Sigmoid colon (tissue), 7 donors: ENCODE measurements around the gene AKAP12. TPM values are rescaled to one million over a fixed set of nuclear protein-coding genes. Genes with fewer than 3 reads are reported as not detected.

Source experiments
- DNase-seq: peaks from one replicate; pipeline ENCODE4 v3.0.0-alpha.2; 2019
- H3K27ac ChIP-seq, 4 donors: fragments of 200-600 bp; sonication (generic); one replicate each; pipeline ENCODE4 v1.5.1; 2016 to 2019; ENCODE audit warnings: mild to moderate bottlenecking in 1 of 4
- H3K27me3 ChIP-seq, 3 donors: fragments of 200-600 bp; sonication (generic); one replicate each; pipeline ENCODE4 v1.5.1; 2019; ENCODE audit warnings: mild to moderate bottlenecking in 1 of 3
- H3K36me3 ChIP-seq, 4 donors: fragments of 200-600 bp; sonication (generic); one replicate each; pipeline ENCODE4 v1.5.1; 2016 to 2019
- H3K4me1 ChIP-seq, 4 donors: fragments of 200-600 bp; sonication (generic); one replicate each; pipeline ENCODE4 v1.5.1; 2017 to 2019
- H3K4me3 ChIP-seq, 4 donors: fragments of 200-600 bp; sonication (generic); one replicate each; pipeline ENCODE4 v1.5.1; 2017 to 2019; ENCODE audit warnings: mild to moderate bottlenecking in 2 of 4, moderate library complexity in 1 of 4
- H3K9me3 ChIP-seq, 4 donors: fragments of 200-600 bp in 3 of 4; sonication (generic) in 3 of 4; one replicate each; pipeline versions ENCODE4 v1.5.1 to v1.6.1; 2013 to 2019
- EP300 ChIP-seq, 4 donors: sonication (generic); formaldehyde crosslinking; IDR thresholded peaks; one replicate each; pipeline ENCODE4 v1.6.1; 2017; ENCODE audit warnings: antibody characterized with exemption in 4 of 4
- POLR2A ChIP-seq, 2 donors: fragments of 450-650 bp; IDR thresholded peaks; one replicate each; pipeline ENCODE4 v1.6.1; 2016; ENCODE audit warnings: antibody characterized with exemption in 2 of 2, mild to moderate bottlenecking in 2 of 2, moderate library complexity in 2 of 2
- POLR2AphosphoS5 ChIP-seq, 4 donors: sonication (generic); formaldehyde crosslinking; IDR thresholded peaks; one replicate each; pipeline ENCODE4 v1.6.1; 2017; ENCODE audit warnings: antibody characterized with exemption in 4 of 4
- WGBS, 2 donors: extraction: QIAGEN DNeasy Blood & Tissue Kit; methylation state at CpG; one replicate each; pipeline ENCODE4 v1.1.7; 2013; 5-methylcytosine and 5-hydroxymethylcytosine counted together
- intact Hi-C: fragments of 100-400 bp; cut with DNase I; formaldehyde crosslinking; loops from one replicate; pipeline ENCODE4 v1.15.1; 2023
- polyA plus RNA-seq, 3 donors: library from polyadenylated mRNA; stranded (reverse); fragments of 200-250 nt; gene quantifications; one replicate each; pipeline ENCODE4 v1.2.3, GENCODE V29; 2013
- total RNA-seq, 4 donors: library from RNA; depleted of rRNA; stranded (reverse); fragments of >200 nt; gene quantifications; one replicate each; pipeline ENCODE4 v1.1.0, GENCODE V29; 2016
- TF ChIP-seq, protein P1 (sequence below), 4 experiments: fragments of 450-650 bp in 3 of 4; fragments of 200-600 bp in 1 of 4; IDR thresholded peaks; one replicate each; pipeline ENCODE4 v1.5.1; 2016 to 2019; ENCODE audit warnings: antibody characterized with exemption in 4 of 4, mild to moderate bottlenecking in 3 of 4, moderate library complexity in 2 of 4
- donor health status: healthy with polysubstance abuse.
- donor health status: Bipolar disorder and iron deficiency.
- donor health status: healthy.

Gene AKAP12
- total and polyA plus RNA-seq, 7 donors: 1.2 to 244 (median 133) TPM

DNA sequence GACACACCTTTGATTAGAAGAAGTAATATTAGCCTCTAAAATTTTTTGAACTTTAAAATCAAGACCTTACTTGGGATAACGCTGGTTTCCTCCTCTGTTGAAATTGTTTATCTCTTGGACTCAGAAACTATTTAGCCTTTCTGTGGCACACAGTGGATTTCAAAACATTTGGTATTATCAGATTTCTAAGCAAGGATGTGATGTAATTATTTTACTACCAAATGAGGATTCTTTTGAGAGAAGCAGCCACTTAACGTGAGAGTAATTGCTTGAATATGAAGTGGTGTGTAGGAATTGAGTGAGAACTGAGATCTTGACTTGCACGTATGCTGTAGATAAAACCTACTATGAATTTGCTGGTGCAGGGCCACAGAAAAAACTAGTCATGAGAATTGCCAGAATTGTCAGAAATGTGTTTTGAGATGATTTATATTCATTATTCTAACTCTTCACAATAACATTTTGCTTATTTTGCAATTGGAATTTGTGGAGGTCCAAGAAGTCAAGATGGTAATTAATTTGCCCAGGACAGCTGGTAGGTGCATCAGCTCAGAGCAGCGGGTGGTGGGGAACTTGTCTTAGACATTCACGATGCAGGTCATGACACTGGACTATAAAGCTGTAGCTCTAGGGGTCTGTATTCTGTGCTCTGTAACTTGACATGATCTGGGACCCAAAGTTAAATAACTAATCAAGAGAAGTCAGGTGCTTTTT is 53.4 kb downstream of the AKAP12 start:
- intact Hi-C loops: loop anchor here (5.0 kb wide), 1 partner anchor 51 kb away; no protein-coding TSS in a partner anchor
- no peak for DNase-seq
- Histone ChIP-seq H3K4me1 (peaks cover 0 to 95% (median 83%) of the 10 kb centered on the region in 4 donors), H3K27me3 (no peaks in the 10 kb centered on the region), H3K27ac (peak overlapping the region; percentile 83 to 96 (median 88)), H3K4me3 (no peak overlapping the region), H3K9me3 (no peaks in the 10 kb centered on the region), H3K36me3 (no peaks in the 10 kb centered on the region)
- TF ChIP-seq EP300 (IDR thresholded peaks at IDR 0.05) (no peak), POLR2A (IDR thresholded peaks at IDR 0.05) (no peak), POLR2AphosphoS5 (IDR thresholded peaks at IDR 0.05) (peak in 1 of 4 donors; percentile 9)
- TF ChIP-seq, protein P1, sequence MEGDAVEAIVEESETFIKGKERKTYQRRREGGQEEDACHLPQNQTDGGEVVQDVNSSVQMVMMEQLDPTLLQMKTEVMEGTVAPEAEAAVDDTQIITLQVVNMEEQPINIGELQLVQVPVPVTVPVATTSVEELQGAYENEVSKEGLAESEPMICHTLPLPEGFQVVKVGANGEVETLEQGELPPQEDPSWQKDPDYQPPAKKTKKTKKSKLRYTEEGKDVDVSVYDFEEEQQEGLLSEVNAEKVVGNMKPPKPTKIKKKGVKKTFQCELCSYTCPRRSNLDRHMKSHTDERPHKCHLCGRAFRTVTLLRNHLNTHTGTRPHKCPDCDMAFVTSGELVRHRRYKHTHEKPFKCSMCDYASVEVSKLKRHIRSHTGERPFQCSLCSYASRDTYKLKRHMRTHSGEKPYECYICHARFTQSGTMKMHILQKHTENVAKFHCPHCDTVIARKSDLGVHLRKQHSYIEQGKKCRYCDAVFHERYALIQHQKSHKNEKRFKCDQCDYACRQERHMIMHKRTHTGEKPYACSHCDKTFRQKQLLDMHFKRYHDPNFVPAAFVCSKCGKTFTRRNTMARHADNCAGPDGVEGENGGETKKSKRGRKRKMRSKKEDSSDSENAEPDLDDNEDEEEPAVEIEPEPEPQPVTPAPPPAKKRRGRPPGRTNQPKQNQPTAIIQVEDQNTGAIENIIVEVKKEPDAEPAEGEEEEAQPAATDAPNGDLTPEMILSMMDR (IDR thresholded peaks at IDR 0.05): no peak
- 70 to 71% methylated on average over 5 of the region's 5 CpGs for WGBS, 2 donors

DNA sequence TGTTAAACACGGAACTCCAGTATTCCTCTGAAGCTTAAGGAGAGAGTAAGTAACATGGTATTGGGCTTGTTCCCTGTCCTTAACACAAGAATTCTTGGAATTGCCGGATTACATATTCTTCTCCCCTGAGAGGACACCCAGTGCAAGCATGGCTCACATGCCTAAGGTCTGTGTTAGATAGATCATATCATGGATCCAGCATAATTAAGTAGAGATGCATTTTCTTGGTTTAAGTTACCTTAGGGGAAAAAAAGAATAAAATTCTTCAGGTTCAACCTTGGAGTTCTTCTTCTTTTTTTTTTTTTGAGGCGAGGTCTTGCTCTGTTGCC is 53.9 kb downstream of the AKAP12 start:
- H3K4me3 ChIP-seq: no peak overlapping the region
- H3K27me3 ChIP-seq: no peaks in the 10 kb centered on the region
- no peaks in the 10 kb centered on the region for H3K9me3 ChIP-seq
- intact Hi-C loops: loop anchor here (5.0 kb wide), 1 partner anchor 51 kb away; no protein-coding TSS in a partner anchor
- H3K36me3 ChIP-seq: no peaks in the 10 kb centered on the region
- peak overlapping the region; percentile 83 to 96 (median 88) for H3K27ac ChIP-seq
- no peak for DNase-seq
- WGBS, 2 donors: 84% methylated on average over 3 of the region's 3 CpGs
- peaks cover 0 to 96% (median 86%) of the 10 kb centered on the region in 4 donors for H3K4me1 ChIP-seq
- TF ChIP-seq EP300 (IDR thresholded peaks at IDR 0.05): peak in 1 of 4 donors; percentile 22
- TF ChIP-seq, protein P1 (IDR thresholded peaks at IDR 0.05): no peak

GRCh38 chr6:151294561-151295101 is 54.9 kb downstream of the AKAP12 start:
- Histone ChIP-seq H3K4me3 (no peak overlapping the region), H3K4me1 (peaks cover 0 to 96% (median 91%) of the 10 kb centered on the region in 4 donors), H3K9me3 (no peaks in the 10 kb centered on the region), H3K27ac (peak overlapping the region; percentile 83 to 96 (median 88)), H3K36me3 (no peaks in the 10 kb centered on the region), H3K27me3 (no peaks in the 10 kb centered on the region)
- intact Hi-C loops: loop anchor here (5.0 kb wide), 1 partner anchor 52 kb away; no protein-coding TSS in a partner anchor
- TF ChIP-seq EP300 (IDR thresholded peaks at IDR 0.05) (peak in 1 of 4 donors; percentile 15), POLR2AphosphoS5 (IDR thresholded peaks at IDR 0.05) (no peak)
- 75 to 77% methylated on average over 6 of the region's 6 CpGs for WGBS, 2 donors
- no peak for DNase-seq

DNA sequence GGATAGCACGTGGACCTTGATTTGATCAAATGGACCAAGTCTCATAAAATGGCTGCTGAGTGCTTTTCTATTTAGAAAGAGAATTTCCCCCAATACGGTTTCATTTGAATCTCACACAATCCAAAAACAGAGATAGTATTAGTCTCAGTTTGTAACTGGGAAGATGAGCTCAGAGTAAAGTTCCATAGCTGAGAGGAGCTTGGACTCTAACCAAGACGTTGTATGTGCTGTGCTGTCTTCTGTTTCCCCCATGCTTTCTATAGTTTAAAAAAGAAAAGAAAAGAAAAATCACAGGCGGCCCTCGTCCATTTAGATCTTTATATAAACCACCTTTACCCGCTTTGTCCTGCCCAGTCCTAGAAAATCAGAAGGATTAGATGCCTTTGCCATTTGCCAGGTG is 58.1 kb downstream of the AKAP12 start:
- TF ChIP-seq POLR2A (IDR thresholded peaks at IDR 0.05): no peak
- TF ChIP-seq EP300 (IDR thresholded peaks at IDR 0.05): no peak
- no peak for TF ChIP-seq POLR2AphosphoS5 (IDR thresholded peaks at IDR 0.05)
- TF ChIP-seq, protein P1 (IDR thresholded peaks at IDR 0.05): no peak
- Histone ChIP-seq H3K36me3 (peaks cover 0 to 7% (median 0%) of the 10 kb centered on the region in 4 donors), H3K4me1 (peaks cover 0 to 82% (median 78%) of the 10 kb centered on the region in 4 donors), H3K27ac (peak overlapping the region in 3 of 4 donors; percentile 65 to 96 (median 88)), H3K4me3 (no peak overlapping the region), H3K27me3 (no peaks in the 10 kb centered on the region), H3K9me3 (no peaks in the 10 kb centered on the region)
- WGBS, 2 donors: 73 to 78% methylated on average over 6 of the region's 6 CpGs
- intact Hi-C loops: no loop called here
- no peak for DNase-seq

GRCh38 chr6:151299011-151299410 is 59.2 kb downstream of the AKAP12 start:
- peak overlapping the region in 3 of 4 donors; percentile 65 to 96 (median 88) for H3K27ac ChIP-seq
- no peak for DNase-seq
- H3K4me1 ChIP-seq: peaks cover 0 to 76% (median 67%) of the 10 kb centered on the region in 4 donors
- H3K27me3 ChIP-seq: no peaks in the 10 kb centered on the region
- 69 to 80% methylated on average over 4 of the region's 4 CpGs for WGBS, 2 donors
- peaks cover 0 to 7% (median 0%) of the 10 kb centered on the region in 4 donors for H3K36me3 ChIP-seq
- intact Hi-C loops: no loop called here
- peak overlapping the region in 1 of 4 donors; percentile 0 for H3K4me3 ChIP-seq
- TF ChIP-seq, protein P1 (IDR thresholded peaks at IDR 0.05): no peak
- TF ChIP-seq EP300 (IDR thresholded peaks at IDR 0.05) (peak in 2 of 4 donors; percentile 14 to 38), POLR2AphosphoS5 (IDR thresholded peaks at IDR 0.05) (peak; percentile 18 to 52 (median 22)), POLR2A (IDR thresholded peaks at IDR 0.05) (no peak)
- no peaks in the 10 kb centered on the region for H3K9me3 ChIP-seq
